HG02588 (cell line): ENCODE results near the gene DIS3L2.

Experiments used
- ATAC-seq: cut with Tn5 transposase; IDR thresholded peaks from one replicate; pipeline ENCODE4 v1.9.1; 2021; ENCODE audit warnings: mild to moderate bottlenecking, moderate library complexity; ENCODE audit not compliant: unreplicated experiment

DIS3L2 gene

DNA sequence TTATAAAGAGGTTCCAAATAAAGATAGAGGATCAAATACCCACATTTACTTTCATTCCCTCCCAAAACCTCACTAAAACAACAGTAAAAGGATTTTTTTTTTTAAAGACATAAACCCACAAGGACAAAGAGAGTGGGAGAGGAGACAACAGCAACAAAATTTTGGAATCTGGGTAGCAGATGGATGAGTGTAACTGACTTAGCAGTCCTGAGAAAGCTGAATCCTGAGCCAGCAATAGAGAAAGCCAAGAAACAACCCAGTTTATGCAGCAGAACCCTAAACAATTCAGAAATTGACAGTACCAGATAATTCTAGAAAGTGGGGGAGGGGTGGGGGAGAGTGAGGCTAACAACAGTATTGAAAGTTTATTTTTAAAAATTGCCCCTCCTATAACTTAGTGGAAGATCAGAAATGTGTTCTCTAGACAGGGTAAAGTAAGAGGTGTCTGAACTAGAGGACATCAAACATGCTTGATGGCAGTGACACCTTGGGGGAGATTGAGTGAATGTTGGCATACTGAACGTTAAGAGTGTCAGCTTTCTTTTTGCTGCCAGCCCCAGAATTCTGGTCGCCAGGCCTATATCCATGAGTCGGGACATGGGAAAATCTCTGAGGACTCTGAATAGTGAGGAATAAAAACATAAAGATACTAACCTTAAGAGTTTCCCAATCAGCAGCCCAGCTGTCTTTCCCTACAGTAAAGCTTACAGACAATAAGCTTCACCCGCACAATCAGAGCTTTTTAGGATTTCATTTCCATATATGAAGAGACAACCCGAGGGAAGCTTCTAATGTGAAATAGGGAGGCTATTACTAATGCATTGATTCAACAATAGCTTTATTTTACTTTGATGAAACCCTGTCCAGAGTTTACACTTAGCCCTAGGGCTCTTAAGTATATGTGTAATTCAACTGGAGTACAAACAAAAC lies 289.0 kb downstream of the DIS3L2 start:
- ATAC-seq: no peak

GRCh38 chr2:232255033-232255432 lies 293.5 kb downstream of the DIS3L2 start:
- ATAC-seq: no peak

GRCh38 chr2:232260075-232260474 lies 298.6 kb downstream of the DIS3L2 start:
- ATAC-seq: no peak

- ATAC-seq: no peak
Observed at GRCh38 chr2:232261776-232262175, 300.3 kb downstream of the DIS3L2 start.

DNA sequence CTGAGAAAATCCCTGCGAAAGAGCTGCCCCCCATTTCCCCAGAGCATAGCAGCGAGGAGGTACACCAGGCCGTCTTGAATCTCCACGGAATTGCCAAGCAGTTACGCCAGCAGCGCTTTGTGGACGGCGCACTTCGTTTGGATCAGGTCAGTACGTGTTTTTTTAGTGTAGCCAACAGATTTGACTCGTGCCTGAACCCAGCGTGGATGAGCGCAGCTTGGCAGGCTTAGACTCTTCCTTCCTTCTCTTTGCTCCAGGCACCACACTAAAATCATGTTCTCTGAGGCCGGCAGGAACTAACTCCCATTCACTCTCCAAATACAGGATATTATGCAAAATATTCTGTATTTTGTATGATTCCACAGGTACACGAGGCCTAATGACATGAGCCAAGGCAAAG lies 301.8 kb downstream of the DIS3L2 start:
- ATAC-seq: no peak

DNA sequence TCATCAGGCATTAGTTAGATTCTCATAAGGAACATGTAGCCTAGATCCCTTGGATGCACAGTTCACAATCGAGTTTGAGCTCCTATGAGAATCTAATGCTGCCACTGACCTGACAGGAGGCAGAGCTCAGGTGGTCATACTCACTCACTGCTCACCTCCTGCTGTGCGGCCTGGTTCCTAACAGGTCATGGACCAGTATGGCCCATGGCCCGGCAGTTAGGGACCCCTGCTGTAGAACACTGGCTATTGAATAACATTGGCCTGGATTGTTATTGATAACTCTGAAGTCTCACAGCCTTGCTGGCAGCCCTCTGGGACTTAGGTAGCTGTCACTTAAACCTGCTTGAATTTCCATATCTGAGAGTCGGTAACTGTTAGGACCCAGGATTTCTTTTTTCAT lies 302.6 kb downstream of the DIS3L2 start:
- no peak for ATAC-seq

- no peak for ATAC-seq
Observed at GRCh38 chr2:232265329-232265728, 303.8 kb downstream of the DIS3L2 start.

- ATAC-seq: no peak
Observed at GRCh38 chr2:232268636-232269165, 307.2 kb downstream of the DIS3L2 start.

DNA sequence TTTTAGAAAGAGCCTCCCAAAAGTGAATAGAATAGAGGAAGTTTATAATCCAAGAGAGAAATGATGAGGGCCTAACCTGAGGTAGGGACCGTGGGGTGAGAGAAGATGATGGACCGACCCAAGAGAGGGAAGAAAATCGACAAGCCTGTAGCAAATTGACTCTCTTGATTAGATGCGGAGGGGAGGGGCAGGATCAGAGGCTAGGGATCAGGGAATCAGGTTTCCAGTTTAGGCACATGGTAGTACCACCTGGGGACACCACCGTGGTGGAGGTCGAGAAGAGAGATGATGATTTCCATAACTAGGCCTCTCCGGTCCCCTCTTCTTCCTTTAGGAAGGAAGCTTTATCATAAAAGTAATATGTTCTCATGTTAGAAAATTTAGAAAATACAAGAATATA lies 308.4 kb downstream of the DIS3L2 start:
- no peak for ATAC-seq

GRCh38 chr2:232273903-232274643 lies 312.6 kb downstream of the DIS3L2 start:
- no peak for ATAC-seq

GRCh38 chr2:232275670-232276069 lies 314.2 kb downstream of the DIS3L2 start:
- no peak for ATAC-seq

- no peak for ATAC-seq
Observed at GRCh38 chr2:232276084-232276732, 314.7 kb downstream of the DIS3L2 start.

DNA sequence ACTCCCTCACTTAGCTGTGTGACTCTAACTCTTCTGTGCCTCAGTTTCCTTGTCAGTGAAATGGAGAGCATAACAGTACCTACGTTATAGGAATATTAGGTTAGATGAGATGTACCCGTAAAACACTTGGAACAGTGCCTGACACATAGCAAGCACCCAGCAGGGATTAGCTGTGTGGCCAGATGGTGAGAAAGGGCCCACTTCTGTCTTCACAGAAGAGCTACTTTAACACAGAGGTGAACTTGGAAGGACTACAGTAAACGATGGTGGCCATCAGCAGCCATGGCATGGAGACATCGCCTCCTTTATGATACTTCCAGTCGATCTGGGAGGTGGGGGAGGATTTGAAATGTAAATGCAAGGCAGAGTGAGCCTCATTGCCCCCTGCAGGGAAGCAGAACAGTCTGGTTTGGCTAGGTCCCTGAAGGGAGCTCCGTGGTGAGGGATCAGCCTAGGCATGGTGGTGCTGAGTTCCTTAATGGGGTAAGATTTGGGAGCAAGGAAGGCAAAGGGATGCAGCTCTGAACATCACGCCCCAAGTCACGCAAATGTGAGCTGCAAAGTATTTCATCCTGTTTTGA lies 315.3 kb downstream of the DIS3L2 start:
- no peak for ATAC-seq

GRCh38 chr2:232278534-232278933 lies 317.0 kb downstream of the DIS3L2 start:
- ATAC-seq: no peak

DNA sequence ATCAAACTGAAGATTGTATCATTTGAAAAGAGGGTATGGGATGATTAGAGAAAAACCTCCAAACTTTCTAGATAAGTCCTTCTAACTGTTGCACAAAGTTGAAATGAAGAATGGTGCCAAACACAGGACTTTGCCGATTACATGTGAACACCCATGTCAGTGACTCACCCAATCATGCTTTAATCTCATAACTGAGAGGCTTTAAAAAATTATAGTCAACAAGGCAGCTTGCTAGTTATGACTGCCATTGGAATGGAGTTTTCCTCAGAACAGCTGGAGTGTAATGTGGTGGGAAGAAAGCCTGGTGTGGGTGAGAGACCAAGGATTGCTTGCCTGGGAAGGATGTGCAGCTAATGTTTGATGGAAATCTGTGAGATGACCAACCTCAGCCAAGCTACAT lies 318.8 kb downstream of the DIS3L2 start:
- ATAC-seq: no peak

DNA sequence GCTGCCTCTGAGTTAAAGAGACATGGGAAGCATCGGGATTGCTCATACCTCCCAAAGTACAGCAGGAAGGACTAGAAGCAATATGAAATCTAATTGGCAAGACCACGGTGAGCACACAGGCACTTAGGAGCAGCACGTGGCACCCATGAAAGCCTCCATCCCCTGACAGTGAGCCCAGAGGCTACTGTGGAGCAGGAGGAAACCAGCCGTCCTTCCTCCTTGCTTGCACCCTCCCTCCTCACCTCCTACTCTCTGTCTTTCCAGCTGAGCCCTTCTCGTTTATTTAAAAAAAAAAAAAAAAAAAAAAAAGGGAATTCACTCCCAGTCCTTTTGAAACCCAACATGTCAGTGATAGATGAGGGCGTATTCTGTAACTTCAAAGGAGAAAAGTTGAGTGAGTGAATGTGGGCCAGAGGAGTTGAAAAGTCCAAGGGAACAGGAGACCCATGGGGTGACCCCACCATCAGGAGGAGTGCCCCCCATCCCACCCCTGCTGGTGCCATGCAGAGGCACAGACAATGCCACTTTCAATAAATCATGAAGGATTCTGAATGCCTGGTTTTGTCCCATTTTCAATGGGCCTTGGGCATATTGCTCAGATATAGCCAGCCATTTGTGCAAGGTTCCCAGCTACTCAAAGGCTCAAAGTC lies 320.5 kb downstream of the DIS3L2 start:
- no peak for ATAC-seq

GRCh38 chr2:232282508-232283055 lies 321.1 kb downstream of the DIS3L2 start:
- ATAC-seq: no peak

DNA sequence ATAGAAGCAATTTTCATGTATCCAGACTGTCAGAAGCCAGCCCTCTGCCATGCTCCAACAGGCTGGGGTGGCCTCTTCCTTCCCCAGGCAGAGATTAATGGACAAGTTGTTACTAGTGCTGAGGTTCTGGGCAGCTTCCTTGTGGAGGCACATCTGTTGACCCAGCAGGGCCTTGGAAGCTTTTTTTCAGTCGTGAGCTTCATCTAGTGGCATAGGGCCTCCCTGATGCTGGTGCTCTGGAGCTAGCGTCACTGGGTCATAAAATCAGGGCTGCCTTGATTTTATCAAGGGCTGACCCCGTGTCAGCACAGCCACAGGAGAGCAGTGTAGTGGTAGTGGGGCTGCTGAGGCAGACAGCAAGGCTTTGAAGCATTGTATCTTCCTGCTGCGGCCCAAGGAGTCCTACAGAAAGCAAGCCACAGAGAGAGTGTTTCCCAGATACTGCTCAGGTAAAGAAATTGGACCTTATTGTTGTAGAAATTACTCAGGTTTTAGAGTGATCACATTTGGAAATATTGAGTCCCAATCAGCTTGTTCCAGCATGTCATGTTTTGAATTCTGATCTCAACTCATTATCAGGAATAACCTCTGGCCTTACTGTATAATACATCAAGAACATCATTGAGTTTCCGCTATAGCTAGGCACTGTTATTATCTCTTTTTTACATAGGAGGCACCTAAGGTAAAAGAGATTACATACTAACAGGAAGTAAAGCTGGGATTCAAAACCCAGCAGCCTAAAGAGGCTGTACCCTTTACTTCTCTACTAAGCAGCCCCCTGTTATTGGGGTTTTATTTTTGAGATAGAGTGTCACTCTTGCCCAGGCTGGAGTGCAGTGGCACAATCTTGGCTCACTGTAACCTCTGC lies 324.7 kb downstream of the DIS3L2 start:
- no peak for ATAC-seq

DNA sequence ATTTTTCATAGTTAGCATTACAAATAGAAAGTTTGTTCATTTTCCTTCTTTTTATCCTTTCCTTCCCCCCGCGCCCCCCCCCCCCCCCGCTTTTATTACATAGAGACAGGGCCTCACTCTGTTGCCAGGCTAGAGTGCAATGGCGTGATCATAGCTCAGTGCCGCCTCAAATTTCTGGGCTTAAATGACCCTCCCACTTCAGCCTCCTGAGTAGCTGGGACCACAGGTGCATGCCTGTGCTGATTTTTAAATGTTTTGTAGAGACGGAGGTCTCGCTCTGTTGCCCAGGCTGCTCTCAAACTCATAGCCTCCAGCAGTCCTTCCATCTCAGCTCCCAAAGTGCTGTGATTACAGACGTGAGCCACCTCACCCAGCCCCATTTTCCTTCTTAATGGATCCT lies 325.8 kb downstream of the DIS3L2 start:
- ATAC-seq: no peak
